GM12878 (cell line): ENCODE measurements around the gene S100B. TPM values are rescaled to one million over a fixed set of nuclear protein-coding genes. Genes with fewer than 3 reads are reported as not detected.

Experiments used
- ATAC-seq: fragments of 200-7000 bp; cut with Tn5 transposase; 3 replicates; pipeline ENCODE4 v1.9.1; 2020; ENCODE audit warnings: mild to moderate bottlenecking, moderate library complexity
- BruUV-seq: library from RNA; stranded (reverse); fragments of 400-500 nt; replicated peaks from 2 replicates; lab custom pipeline; 2021; lab: Mats Ljungman, UMichigan
- CTCF ChIA-PET: fragments of 300-600 bp; sonication (Branson Sonifier 250); formaldehyde crosslinking; extraction: SDS; loops from one replicate; lab custom pipeline; 2021; ENCODE audit warnings: inconsistent platforms; lab: Yijun Ruan, JAX
- POLR2A ChIA-PET: fragments of 350-600 bp; formaldehyde crosslinking; extraction: SDS; loops from one replicate; lab custom pipeline; 2021; ENCODE audit warnings: inconsistent platforms; lab: Charles Lee
- RAD21 ChIA-PET: fragments of 300-600 bp; sonication (Branson Sonifier 250); formaldehyde crosslinking; loops from one replicate; lab custom pipeline; 2023; ENCODE audit warnings: antibody characterized with exemption; ENCODE audit not compliant: unreplicated experiment; lab: Charles Lee
- SMC1A ChIA-PET: fragments of 300-600 bp; sonication (Branson Sonifier 250); formaldehyde crosslinking; loops from one replicate; lab custom pipeline; 2023; ENCODE audit not compliant: unreplicated experiment, uncharacterized antibody; lab: Charles Lee
- DNase-seq: peaks from one replicate; pipeline ENCODE4 v3.0.0-alpha.2; 2011; ENCODE audit warnings: low read depth, low spot score
- FAIRE-seq: peaks from 3 replicates; lab custom pipeline; 2011; peaks lifted over from hg19 to GRCh38; lab: Jason Lieb, UNC
- H2AFZ ChIP-seq: 2 replicates; pipeline ENCODE4 v1.6.0; 2011; ENCODE audit warnings: low read depth, low read length, control low read depth; ENCODE audit not compliant: control insufficient read depth
- H3K27ac ChIP-seq: 2 replicates; pipeline ENCODE4 v1.5.1; 2011; ENCODE audit warnings: control low read depth; ENCODE audit not compliant: control insufficient read depth, insufficient read depth
- H3K27me3 ChIP-seq, 2 experiments: replicated peaks in 1 of 2; 2 replicates each; pipeline versions ENCODE4 v1.6.0 to v1.6.1; 2011; ENCODE audit warnings: low read length in 1 of 2; ENCODE audit not compliant: control insufficient read depth in 2 of 2, insufficient read depth in 2 of 2
- H3K36me3 ChIP-seq, 2 experiments: 2 replicates each; pipeline ENCODE4 v1.5.1; 2011; ENCODE audit warnings: low read length in 1 of 2; ENCODE audit not compliant: control insufficient read depth in 2 of 2, insufficient read depth in 2 of 2
- H3K4me1 ChIP-seq: 2 replicates; pipeline ENCODE4 v1.6.1; 2011; ENCODE audit warnings: mild to moderate bottlenecking, low read length, moderate library complexity, mixed read lengths; ENCODE audit not compliant: control insufficient read depth, insufficient read depth
- H3K4me2 ChIP-seq: 2 replicates; pipeline ENCODE4 v1.6.0; 2011; ENCODE audit warnings: control low read depth; ENCODE audit not compliant: control insufficient read depth, insufficient read depth
- H3K4me3 ChIP-seq: fragments of 200-600 bp; sonication (generic); 2 replicates; pipeline ENCODE4 v1.5.1; 2016
- H3K79me2 ChIP-seq: 2 replicates; pipeline ENCODE4 v1.6.0; 2011; ENCODE audit warnings: low read length; ENCODE audit not compliant: control insufficient read depth, insufficient read depth
- H3K9ac ChIP-seq: 2 replicates; pipeline ENCODE4 v1.8.0; 2011; ENCODE audit warnings: low read length, control low read depth, mixed read lengths; ENCODE audit not compliant: control insufficient read depth, insufficient read depth
- H3K9me3 ChIP-seq: replicated peaks from 3 replicates; pipeline ENCODE4 v1.5.1; 2011; ENCODE audit warnings: mild to moderate bottlenecking, low read length; ENCODE audit not compliant: control insufficient read depth, insufficient read depth
- H4K20me1 ChIP-seq: 2 replicates; pipeline ENCODE4 v1.6.0; 2011; ENCODE audit not compliant: control insufficient read depth, insufficient read depth
- FOS ChIP-seq: IDR thresholded peaks from 3 replicates; pipeline ENCODE4 v1.6.1; 2011; ENCODE audit warnings: borderline replicate concordance; ENCODE audit not compliant: insufficient read length; ENCODE audit errors: extremely low read depth
- GATAD2B ChIP-seq: fragments of 450-650 bp; conservative IDR thresholded peaks from 2 replicates; pipeline ENCODE4 v1.6.1; 2017; ENCODE audit warnings: low read depth, mild to moderate bottlenecking, moderate library complexity
- HCFC1 ChIP-seq: fragments of 150-350 bp; IDR thresholded peaks from 2 replicates; pipeline ENCODE4 v1.6.1; 2014; ENCODE audit warnings: low read length
- NFYA ChIP-seq: IDR thresholded peaks from 2 replicates; pipeline ENCODE4 v1.6.1; 2011; ENCODE audit warnings: low read depth, mild to moderate bottlenecking, low read length, improper control_type of control experiment, borderline replicate concordance
- NRF1 ChIP-seq: conservative IDR thresholded peaks from 2 replicates; pipeline ENCODE4 v1.6.1; 2011; ENCODE audit warnings: mild to moderate bottlenecking, low read depth, low read length, improper control_type of control experiment
- POLR2A ChIP-seq: IDR thresholded peaks from 2 replicates; pipeline ENCODE4 v1.6.1; 2011; ENCODE audit warnings: low read depth, mild to moderate bottlenecking, low read length
- POU2F2 ChIP-seq: IDR thresholded peaks from 3 replicates; pipeline ENCODE4 v1.6.1; 2011; ENCODE audit warnings: low read depth, mild to moderate bottlenecking, low read length, borderline replicate concordance
- PRDM15 ChIP-seq: fragments of 450-650 bp; formaldehyde crosslinking; IDR thresholded peaks from 2 replicates; pipeline ENCODE4 v1.4.0; 2020; ENCODE audit warnings: mild to moderate bottlenecking, moderate library complexity
- RB1 ChIP-seq: fragments of 450-650 bp; formaldehyde crosslinking; IDR thresholded peaks from 2 replicates; pipeline ENCODE4 v1.6.1; 2017; ENCODE audit warnings: mild to moderate bottlenecking, borderline replicate concordance
- in situ Hi-C: fragments of 300-500 bp; cut with MboI; formaldehyde crosslinking; loops from 9 replicates; pipeline ENCODE4 v1.14.3; 2018; ENCODE audit warnings: mixed read lengths
- intact Hi-C: fragments of 100-400 bp; cut with micrococcal nuclease; formaldehyde crosslinking; loops from one replicate; pipeline ENCODE4 v1.14.2; 2022; ENCODE audit not compliant: unreplicated experiment
- polyA plus RNA-seq, 11 experiments: library from polyadenylated mRNA; depleted of rRNA in 4 of 11; unstranded in 6 of 11; stranded (reverse) in 5 of 11; fragments of >200 nt; fragmentation: Nextera tagmentation in 4 of 11; fragmentation: Illumina TruSeq in 1 of 11; extraction: Ambion mirVana in 4 of 11; extraction: Trizol in 1 of 11; gene quantifications; 1 replicate in 1 of 11; 2 replicates in 10 of 11; pipeline versions ENCODE4 v1.2.1 to v1.2.3, GENCODE V29; 2011 to 2016; ENCODE audit warnings: inconsistent platforms in 2 of 11, missing spikeins in 2 of 11, low read depth in 1 of 11
- total RNA-seq, 4 experiments: library from RNA; depleted of rRNA in 3 of 4; stranded (reverse); fragments of >200 nt in 3 of 4; fragmentation: Illumina TruSeq in 1 of 4; extraction: Trizol in 1 of 4; gene quantifications; 2 replicates each; pipeline versions ENCODE4 v1.2.1 to v1.2.3, GENCODE V29; 2013 to 2021
- TF ChIP-seq, protein P1 (sequence below): IDR thresholded peaks from 2 replicates; pipeline ENCODE4 v1.6.1; 2012; ENCODE audit warnings: improper control_type of control experiment, low read depth, low read length; ENCODE audit not compliant: insufficient replicate concordance
- TF ChIP-seq, protein P2 (sequence below): fragments of 450-650 bp; IDR thresholded peaks from 2 replicates; pipeline ENCODE4 v1.6.1; 2017; ENCODE audit warnings: mild to moderate bottlenecking, moderate library complexity

Gene S100B
- total and polyA plus RNA-seq, 10 of the 15 experiments (the other 5 are each of a cell fraction or from before 2014, with no cell fraction given): 0.11 to 0.22 TPM; not detected in 8

DNA sequence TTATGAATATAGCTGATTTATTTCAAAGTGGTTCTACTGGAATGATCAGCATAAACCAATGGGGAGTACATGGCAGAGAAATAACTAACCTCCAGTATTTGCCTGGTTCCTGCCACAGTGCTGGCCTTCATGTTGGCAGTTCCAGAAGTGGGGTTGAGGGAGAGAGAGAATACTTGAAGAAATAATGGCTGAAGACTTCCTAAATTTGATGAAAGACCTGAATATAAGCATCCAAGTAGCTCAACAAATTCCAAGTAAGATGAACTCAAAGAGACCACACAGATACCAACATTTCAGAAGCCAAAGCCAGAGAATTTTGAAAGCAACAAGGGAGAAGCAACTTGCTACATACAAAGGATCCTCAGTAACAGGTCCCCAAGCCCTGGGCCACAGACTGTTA lies 34.3 kb downstream of the S100B start:
- Histone ChIP-seq H3K9me3 (peaks cover 8% of the 10 kb centered on the region; the same call in 2 of the 3 replicates), H3K27me3 (no peaks in the 10 kb centered on the region), H3K27ac (no peak overlapping the region), H3K36me3 (peaks cover 2 to 18% of the 10 kb centered on the region in 2 experiments), H3K4me1 (no peaks in the 10 kb centered on the region), H3K79me2 (no peaks in the 10 kb centered on the region), H3K9ac (no peak overlapping the region), H4K20me1 (no peaks in the 10 kb centered on the region), H2AFZ (no peak overlapping the region), H3K4me2 (no peak overlapping the region), H3K4me3 (no peak overlapping the region)
- no peak for ATAC-seq
- no peak for FAIRE-seq
- ChIA-PET SMC1A (no interaction called here), CTCF (no interaction called here), RAD21 (no interaction called here), POLR2A (interaction anchor here (1.0 kb wide), 1 partner anchor 8 kb away, joined by 3 read pairs; no protein-coding TSS in a partner anchor)
- intact Hi-C loops: no loop called here
- in situ Hi-C loops: no loop called here
- no TSS peak for BruUV-seq
- DNase-seq: no peak
- no peak for TF ChIP-seq RB1
- TF ChIP-seq PRDM15 (CRISPR knock-in tag): no peak
- TF ChIP-seq FOS: no peak
- no peak for TF ChIP-seq GATAD2B
- TF ChIP-seq HCFC1: no peak
- no peak for TF ChIP-seq POLR2A
- no peak for TF ChIP-seq NRF1
- TF ChIP-seq POU2F2: no peak
- no peak for TF ChIP-seq NFYA
- TF ChIP-seq, protein P1, sequence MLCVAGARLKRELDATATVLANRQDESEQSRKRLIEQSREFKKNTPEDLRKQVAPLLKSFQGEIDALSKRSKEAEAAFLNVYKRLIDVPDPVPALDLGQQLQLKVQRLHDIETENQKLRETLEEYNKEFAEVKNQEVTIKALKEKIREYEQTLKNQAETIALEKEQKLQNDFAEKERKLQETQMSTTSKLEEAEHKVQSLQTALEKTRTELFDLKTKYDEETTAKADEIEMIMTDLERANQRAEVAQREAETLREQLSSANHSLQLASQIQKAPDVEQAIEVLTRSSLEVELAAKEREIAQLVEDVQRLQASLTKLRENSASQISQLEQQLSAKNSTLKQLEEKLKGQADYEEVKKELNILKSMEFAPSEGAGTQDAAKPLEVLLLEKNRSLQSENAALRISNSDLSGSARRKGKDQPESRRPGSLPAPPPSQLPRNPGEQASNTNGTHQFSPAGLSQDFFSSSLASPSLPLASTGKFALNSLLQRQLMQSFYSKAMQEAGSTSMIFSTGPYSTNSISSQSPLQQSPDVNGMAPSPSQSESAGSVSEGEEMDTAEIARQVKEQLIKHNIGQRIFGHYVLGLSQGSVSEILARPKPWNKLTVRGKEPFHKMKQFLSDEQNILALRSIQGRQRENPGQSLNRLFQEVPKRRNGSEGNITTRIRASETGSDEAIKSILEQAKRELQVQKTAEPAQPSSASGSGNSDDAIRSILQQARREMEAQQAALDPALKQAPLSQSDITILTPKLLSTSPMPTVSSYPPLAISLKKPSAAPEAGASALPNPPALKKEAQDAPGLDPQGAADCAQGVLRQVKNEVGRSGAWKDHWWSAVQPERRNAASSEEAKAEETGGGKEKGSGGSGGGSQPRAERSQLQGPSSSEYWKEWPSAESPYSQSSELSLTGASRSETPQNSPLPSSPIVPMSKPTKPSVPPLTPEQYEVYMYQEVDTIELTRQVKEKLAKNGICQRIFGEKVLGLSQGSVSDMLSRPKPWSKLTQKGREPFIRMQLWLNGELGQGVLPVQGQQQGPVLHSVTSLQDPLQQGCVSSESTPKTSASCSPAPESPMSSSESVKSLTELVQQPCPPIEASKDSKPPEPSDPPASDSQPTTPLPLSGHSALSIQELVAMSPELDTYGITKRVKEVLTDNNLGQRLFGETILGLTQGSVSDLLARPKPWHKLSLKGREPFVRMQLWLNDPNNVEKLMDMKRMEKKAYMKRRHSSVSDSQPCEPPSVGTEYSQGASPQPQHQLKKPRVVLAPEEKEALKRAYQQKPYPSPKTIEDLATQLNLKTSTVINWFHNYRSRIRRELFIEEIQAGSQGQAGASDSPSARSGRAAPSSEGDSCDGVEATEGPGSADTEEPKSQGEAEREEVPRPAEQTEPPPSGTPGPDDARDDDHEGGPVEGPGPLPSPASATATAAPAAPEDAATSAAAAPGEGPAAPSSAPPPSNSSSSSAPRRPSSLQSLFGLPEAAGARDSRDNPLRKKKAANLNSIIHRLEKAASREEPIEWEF: no peak
- TF ChIP-seq, protein P2, sequence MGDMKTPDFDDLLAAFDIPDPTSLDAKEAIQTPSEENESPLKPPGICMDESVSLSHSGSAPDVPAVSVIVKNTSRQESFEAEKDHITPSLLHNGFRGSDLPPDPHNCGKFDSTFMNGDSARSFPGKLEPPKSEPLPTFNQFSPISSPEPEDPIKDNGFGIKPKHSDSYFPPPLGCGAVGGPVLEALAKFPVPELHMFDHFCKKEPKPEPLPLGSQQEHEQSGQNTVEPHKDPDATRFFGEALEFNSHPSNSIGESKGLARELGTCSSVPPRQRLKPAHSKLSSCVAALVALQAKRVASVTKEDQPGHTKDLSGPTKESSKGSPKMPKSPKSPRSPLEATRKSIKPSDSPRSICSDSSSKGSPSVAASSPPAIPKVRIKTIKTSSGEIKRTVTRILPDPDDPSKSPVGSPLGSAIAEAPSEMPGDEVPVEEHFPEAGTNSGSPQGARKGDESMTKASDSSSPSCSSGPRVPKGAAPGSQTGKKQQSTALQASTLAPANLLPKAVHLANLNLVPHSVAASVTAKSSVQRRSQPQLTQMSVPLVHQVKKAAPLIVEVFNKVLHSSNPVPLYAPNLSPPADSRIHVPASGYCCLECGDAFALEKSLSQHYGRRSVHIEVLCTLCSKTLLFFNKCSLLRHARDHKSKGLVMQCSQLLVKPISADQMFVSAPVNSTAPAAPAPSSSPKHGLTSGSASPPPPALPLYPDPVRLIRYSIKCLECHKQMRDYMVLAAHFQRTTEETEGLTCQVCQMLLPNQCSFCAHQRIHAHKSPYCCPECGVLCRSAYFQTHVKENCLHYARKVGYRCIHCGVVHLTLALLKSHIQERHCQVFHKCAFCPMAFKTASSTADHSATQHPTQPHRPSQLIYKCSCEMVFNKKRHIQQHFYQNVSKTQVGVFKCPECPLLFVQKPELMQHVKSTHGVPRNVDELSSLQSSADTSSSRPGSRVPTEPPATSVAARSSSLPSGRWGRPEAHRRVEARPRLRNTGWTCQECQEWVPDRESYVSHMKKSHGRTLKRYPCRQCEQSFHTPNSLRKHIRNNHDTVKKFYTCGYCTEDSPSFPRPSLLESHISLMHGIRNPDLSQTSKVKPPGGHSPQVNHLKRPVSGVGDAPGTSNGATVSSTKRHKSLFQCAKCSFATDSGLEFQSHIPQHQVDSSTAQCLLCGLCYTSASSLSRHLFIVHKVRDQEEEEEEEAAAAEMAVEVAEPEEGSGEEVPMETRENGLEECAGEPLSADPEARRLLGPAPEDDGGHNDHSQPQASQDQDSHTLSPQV: no peak
